Neuronal stem cell (in vitro differentiated cells): ENCODE data around the gene OSTF1.

Experiments used
- DNase-seq: peaks from one replicate; pipeline ENCODE4 v3.0.0-alpha.2; 2013; ENCODE audit warnings: low spot score
- H2AFZ ChIP-seq: one replicate; pipeline ENCODE4 v1.6.1; 2013; ENCODE audit warnings: mild to moderate bottlenecking, low read length, inconsistent platforms
- H2AK5ac ChIP-seq: 2 replicates; pipeline ENCODE4 v1.6.1; 2013; ENCODE audit warnings: low read depth, mild to moderate bottlenecking, inconsistent platforms, low read length, moderate library complexity, mixed read lengths
- H2BK120ac ChIP-seq: 2 replicates; pipeline ENCODE4 v1.6.1; 2013; ENCODE audit warnings: low read depth, mild to moderate bottlenecking, inconsistent platforms, low read length, moderate library complexity, mixed read lengths
- H2BK12ac ChIP-seq: one replicate; pipeline ENCODE4 v1.6.1; 2013; ENCODE audit warnings: low read length, inconsistent platforms
- H2BK15ac ChIP-seq: 2 replicates; pipeline ENCODE4 v1.6.1; 2013; ENCODE audit warnings: mild to moderate bottlenecking, low read length, inconsistent platforms, mixed read lengths
- H2BK5ac ChIP-seq: one replicate; pipeline ENCODE4 v1.6.1; 2013; ENCODE audit warnings: inconsistent platforms, mild to moderate bottlenecking, low read length, moderate library complexity
- H3K14ac ChIP-seq: one replicate; pipeline ENCODE4 v1.6.1; 2013; ENCODE audit warnings: low read length, inconsistent platforms
- H3K18ac ChIP-seq: 2 replicates; pipeline ENCODE4 v1.6.1; 2013; ENCODE audit warnings: low read length, inconsistent platforms
- H3K23ac ChIP-seq: 2 replicates; pipeline ENCODE4 v1.6.1; 2013; ENCODE audit warnings: low read depth, mild to moderate bottlenecking, mixed read lengths, low read length, inconsistent platforms; ENCODE audit not compliant: poor library complexity
- H3K27ac ChIP-seq: replicated peaks from 3 replicates; pipeline ENCODE4 v1.5.1; 2013; ENCODE audit warnings: low read length, inconsistent platforms
- H3K27me3 ChIP-seq, 3 experiments: 2 replicates each; pipeline ENCODE4 v1.6.1; 2013; ENCODE audit warnings: low read length in 3 of 3, mild to moderate bottlenecking in 2 of 3, inconsistent platforms in 1 of 3, low read depth in 1 of 3, mixed read lengths in 1 of 3, moderate library complexity in 1 of 3; ENCODE audit not compliant: control insufficient read depth in 3 of 3, insufficient read depth in 3 of 3
- H3K36me3 ChIP-seq, 2 donors: replicated peaks in 1 of 2; 2 replicates each; pipeline ENCODE4 v1.6.1; 2013; ENCODE audit warnings: low read length in 2 of 2; ENCODE audit not compliant: control insufficient read depth in 2 of 2, insufficient read depth in 2 of 2
- H3K4ac ChIP-seq: 2 replicates; pipeline ENCODE4 v1.6.1; 2013; ENCODE audit warnings: inconsistent platforms, mild to moderate bottlenecking, low read length, moderate library complexity
- H3K4me1 ChIP-seq, 2 donors: 1 replicate in 1 of 2; 2 replicates in 1 of 2; pipeline ENCODE4 v1.6.1; 2013; ENCODE audit warnings: low read length in 2 of 2, low read depth in 1 of 2; ENCODE audit not compliant: control insufficient read depth in 2 of 2, insufficient read depth in 1 of 2
- H3K4me2 ChIP-seq: one replicate; pipeline ENCODE4 v1.6.1; 2013; ENCODE audit warnings: mild to moderate bottlenecking, low read length, inconsistent platforms; ENCODE audit not compliant: insufficient read depth, poor library complexity, severe bottlenecking
- H3K4me3 ChIP-seq, 2 donors: 2 replicates each; pipeline ENCODE4 v1.5.1; 2013; ENCODE audit warnings: low read length in 2 of 2, mild to moderate bottlenecking in 2 of 2, inconsistent platforms in 1 of 2, moderate library complexity in 1 of 2
- H3K79me1 ChIP-seq: one replicate; pipeline ENCODE4 v1.6.1; 2013; ENCODE audit warnings: low read depth, mild to moderate bottlenecking, inconsistent platforms, low read length, moderate library complexity
- H3K9ac ChIP-seq: one replicate; pipeline ENCODE4 v1.6.1; 2013; ENCODE audit warnings: mild to moderate bottlenecking, low read depth, low read length, inconsistent platforms; ENCODE audit not compliant: poor library complexity
- H3K9me3 ChIP-seq, 2 donors: replicated peaks in 1 of 2; 2 replicates each; pipeline versions ENCODE3 to v1.6.1; 2013; ENCODE audit warnings: low read length in 2 of 2, mild to moderate bottlenecking in 2 of 2, inconsistent platforms in 1 of 2, low read depth in 1 of 2, mixed read lengths in 1 of 2, moderate library complexity in 1 of 2; ENCODE audit not compliant: control insufficient read depth in 2 of 2, insufficient read depth in 1 of 2
- H4K8ac ChIP-seq: one replicate; pipeline ENCODE4 v1.6.1; 2013; ENCODE audit warnings: low read depth, mild to moderate bottlenecking, inconsistent platforms, low read length, moderate library complexity
- H4K91ac ChIP-seq: one replicate; pipeline ENCODE4 v1.6.1; 2013; ENCODE audit warnings: low read length, low read depth, mild to moderate bottlenecking, inconsistent platforms; ENCODE audit not compliant: poor library complexity
- WGBS, 2 donors: extraction: QIAGEN DNeasy Blood & Tissue Kit; methylation state at CpG; one replicate each; pipeline ENCODE4 v1.1.7; 2013; ENCODE audit warnings: missing lambda C conversion rate in 2 of 2, mixed read lengths in 1 of 2; ENCODE audit not compliant: insufficient read length in 2 of 2, insufficient replicate concordance in 1 of 2; ENCODE audit errors: extremely low coverage in 2 of 2; 5-methylcytosine and 5-hydroxymethylcytosine counted together

The OSTF1 gene

GRCh38 chr9:75167281-75167680 lies 79.0 kb downstream of the OSTF1 start:
- H3K27ac ChIP-seq, result no peak overlapping the region

GRCh38 chr9:75168270-75169178 lies 80.2 kb downstream of the OSTF1 start:
- Histone ChIP-seq H2BK12ac (no peak overlapping the region), H2AK5ac (no peak overlapping the region)
- WGBS, 2 donors, result no CpG with 5 or more reads among the region's 2 CpGs

More at GRCh38 chr9:75167281-75167680, 79.0 kb downstream of the OSTF1 start:
- no peak for DNase-seq
- Histone ChIP-seq H2AK5ac (no peak overlapping the region), H3K9ac (no peak overlapping the region), H3K4me2 (no peak overlapping the region), H4K8ac (no peak overlapping the region), H2BK12ac (no peak overlapping the region), H2BK5ac (no peak overlapping the region), H3K18ac (no peak overlapping the region), H3K36me3 (no peaks in the 10 kb centered on the region), H3K14ac (no peak overlapping the region), H3K79me1 (no peaks in the 10 kb centered on the region), H3K23ac (no peak overlapping the region), H3K4me3 (no peak overlapping the region), H3K4ac (no peak overlapping the region), H2BK15ac (no peak overlapping the region), H3K4me1 (no peaks in the 10 kb centered on the region), H3K27me3 (no peaks in the 10 kb centered on the region), H2AFZ (no peak overlapping the region), H4K91ac (no peak overlapping the region), H3K9me3 (peaks cover 0 to 2% of the 10 kb centered on the region in 2 donors), H2BK120ac (no peak overlapping the region)
- no CpG with 5 or more reads among the region's 1 CpG for WGBS, 2 donors

DNA sequence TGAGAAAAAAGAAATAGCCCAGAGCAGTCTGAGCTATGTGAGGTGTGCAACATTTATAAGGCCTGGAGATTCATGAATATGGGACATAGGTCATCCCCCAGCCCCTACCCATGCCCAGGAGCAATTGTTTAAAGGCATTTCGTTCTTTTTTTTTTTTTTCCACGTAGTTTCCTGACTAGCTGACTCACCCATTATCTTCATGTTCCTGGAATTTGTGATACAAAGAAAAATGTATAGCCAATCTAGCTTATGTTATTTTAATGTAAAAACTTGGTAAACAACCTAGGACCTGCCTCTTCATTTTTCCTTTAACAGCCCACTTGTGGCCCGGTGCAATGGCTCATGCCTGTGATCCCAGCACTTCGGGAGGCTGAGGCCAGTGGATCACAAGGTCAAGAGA lies 81.3 kb downstream of the OSTF1 start:
- H2BK120ac ChIP-seq, result no peak overlapping the region
- no peak overlapping the region for H3K4me3 ChIP-seq
- H2AK5ac ChIP-seq, result no peak overlapping the region
- H3K4me2 ChIP-seq, result no peak overlapping the region
- H3K27ac ChIP-seq, result no peak overlapping the region
- H3K36me3 ChIP-seq, result no peaks in the 10 kb centered on the region
- H2AFZ ChIP-seq, result no peak overlapping the region
- H3K9ac ChIP-seq, result no peak overlapping the region
- H3K9me3 ChIP-seq, result peaks cover 0 to 2% of the 10 kb centered on the region in 2 donors
- no peak overlapping the region for H2BK5ac ChIP-seq
- no peak overlapping the region for H3K4ac ChIP-seq
- no peaks in the 10 kb centered on the region for H3K27me3 ChIP-seq
- no peak overlapping the region for H3K14ac ChIP-seq
- no peak overlapping the region for H3K18ac ChIP-seq
- H3K79me1 ChIP-seq, result no peaks in the 10 kb centered on the region
- no peak overlapping the region for H4K91ac ChIP-seq
- H2BK12ac ChIP-seq, result no peak overlapping the region
- H2BK15ac ChIP-seq, result no peak overlapping the region
- H3K23ac ChIP-seq, result no peak overlapping the region
- H3K4me1 ChIP-seq, result no peaks in the 10 kb centered on the region
- H4K8ac ChIP-seq, result no peak overlapping the region
- WGBS, 2 donors, result no CpG with 5 or more reads among the region's 4 CpGs
- no peak for DNase-seq

More at GRCh38 chr9:75168270-75169178, 80.2 kb downstream of the OSTF1 start:
- Histone ChIP-seq H2BK120ac (no peak overlapping the region), H3K18ac (no peak overlapping the region), H3K27me3 (no peaks in the 10 kb centered on the region), H2BK5ac (no peak overlapping the region), H3K9me3 (peaks cover 0 to 2% of the 10 kb centered on the region in 2 donors), H2AFZ (no peak overlapping the region), H3K23ac (no peak overlapping the region), H2BK15ac (no peak overlapping the region), H4K91ac (no peak overlapping the region), H3K27ac (no peak overlapping the region), H3K4ac (no peak overlapping the region), H3K36me3 (no peaks in the 10 kb centered on the region), H4K8ac (no peak overlapping the region), H3K9ac (no peak overlapping the region), H3K79me1 (no peaks in the 10 kb centered on the region), H3K4me2 (no peak overlapping the region), H3K14ac (no peak overlapping the region), H3K4me1 (no peaks in the 10 kb centered on the region), H3K4me3 (no peak overlapping the region)
- no peak for DNase-seq

GRCh38 chr9:75170898-75171360 lies 82.6 kb downstream of the OSTF1 start:
- Histone ChIP-seq H3K27ac (no peak overlapping the region), H2BK5ac (no peak overlapping the region), H2BK120ac (no peak overlapping the region), H4K91ac (no peak overlapping the region), H3K14ac (no peak overlapping the region), H3K4me1 (peaks cover 0 to 2% of the 10 kb centered on the region in 2 donors), H3K79me1 (no peaks in the 10 kb centered on the region), H3K9ac (no peak overlapping the region), H4K8ac (no peak overlapping the region), H2BK15ac (no peak overlapping the region), H2AK5ac (no peak overlapping the region), H3K23ac (no peak overlapping the region), H3K18ac (no peak overlapping the region), H3K9me3 (peaks cover 0 to 2% of the 10 kb centered on the region in 2 donors), H3K4ac (no peak overlapping the region), H3K4me3 (no peak overlapping the region), H2BK12ac (no peak overlapping the region), H3K27me3 (no peaks in the 10 kb centered on the region), H2AFZ (no peak overlapping the region), H3K36me3 (no peaks in the 10 kb centered on the region), H3K4me2 (no peak overlapping the region)
- no peak for DNase-seq
- no CpG with 5 or more reads among the region's 2 CpGs for WGBS, 2 donors
